OCI-LY1 (cell line): ENCODE measurements around the gene NFIX.

Source experiments
- EZH2 ChIP-seq: fragments of 200-600 bp; sonication (generic), shearing (Covaris generic); IDR thresholded peaks from 2 replicates; pipeline ENCODE4 v1.8.0; 2017; ENCODE audit warnings: borderline replicate concordance, mixed run types, mild to moderate bottlenecking, antibody characterized with exemption, low read length, moderate library complexity, mixed read lengths
- TF ChIP-seq, protein P1 (sequence below): fragments of 200-600 bp; sonication (generic), shearing (Covaris generic); IDR thresholded peaks from 2 replicates; pipeline ENCODE4 v1.5.1; 2017; ENCODE audit warnings: mild to moderate bottlenecking, antibody characterized with exemption, low read length, moderate library complexity, mixed read lengths

DNA sequence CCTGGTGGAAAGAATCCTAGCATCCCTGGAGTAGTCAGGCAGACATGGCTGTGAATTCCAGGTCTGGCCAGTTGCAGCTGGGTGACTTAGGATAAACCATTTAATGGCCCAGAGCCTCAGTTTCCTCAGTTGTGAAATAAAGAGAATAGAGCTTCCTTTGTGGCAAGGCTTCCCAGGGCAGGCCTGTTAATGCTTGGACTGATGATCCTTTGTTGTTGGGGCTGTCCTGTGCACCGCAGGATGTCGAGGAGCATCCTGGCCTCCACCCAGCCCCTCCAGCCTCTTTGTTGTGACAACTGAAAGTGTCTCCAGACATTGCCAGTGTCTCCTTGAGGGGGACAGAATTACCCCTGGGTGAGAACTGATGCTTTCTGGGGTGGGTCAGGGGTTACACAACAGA lies 91.1 kb downstream of the NFIX start:
- TF ChIP-seq, protein P1, sequence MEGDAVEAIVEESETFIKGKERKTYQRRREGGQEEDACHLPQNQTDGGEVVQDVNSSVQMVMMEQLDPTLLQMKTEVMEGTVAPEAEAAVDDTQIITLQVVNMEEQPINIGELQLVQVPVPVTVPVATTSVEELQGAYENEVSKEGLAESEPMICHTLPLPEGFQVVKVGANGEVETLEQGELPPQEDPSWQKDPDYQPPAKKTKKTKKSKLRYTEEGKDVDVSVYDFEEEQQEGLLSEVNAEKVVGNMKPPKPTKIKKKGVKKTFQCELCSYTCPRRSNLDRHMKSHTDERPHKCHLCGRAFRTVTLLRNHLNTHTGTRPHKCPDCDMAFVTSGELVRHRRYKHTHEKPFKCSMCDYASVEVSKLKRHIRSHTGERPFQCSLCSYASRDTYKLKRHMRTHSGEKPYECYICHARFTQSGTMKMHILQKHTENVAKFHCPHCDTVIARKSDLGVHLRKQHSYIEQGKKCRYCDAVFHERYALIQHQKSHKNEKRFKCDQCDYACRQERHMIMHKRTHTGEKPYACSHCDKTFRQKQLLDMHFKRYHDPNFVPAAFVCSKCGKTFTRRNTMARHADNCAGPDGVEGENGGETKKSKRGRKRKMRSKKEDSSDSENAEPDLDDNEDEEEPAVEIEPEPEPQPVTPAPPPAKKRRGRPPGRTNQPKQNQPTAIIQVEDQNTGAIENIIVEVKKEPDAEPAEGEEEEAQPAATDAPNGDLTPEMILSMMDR, result no peak
- TF ChIP-seq EZH2, result no peak
